Cardiac muscle cell (in vitro differentiated cells and primary cell): ENCODE data around the gene DLG2. TPM values are rescaled to one million over a fixed set of nuclear protein-coding genes. Genes with fewer than 3 reads are reported as not detected.

ENCODE experiments used
- DNase-seq, 2 donors: peaks; one replicate each; pipeline versions ENCODE4 v3.0.0 to v3.0.0-alpha.2; 2010 to 2017; ENCODE audit warnings: low read depth in 1 of 2, low spot score in 1 of 2
- H3K27ac ChIP-seq: fragments of 200-600 bp; sonication (generic); 2 replicates; pipeline ENCODE4 v1.5.1; 2016
- H3K27me3 ChIP-seq: fragments of 200-600 bp; sonication (generic); 2 replicates; pipeline ENCODE4 v1.6.0; 2016; ENCODE audit warnings: control low read depth
- H3K36me3 ChIP-seq: fragments of 200-600 bp; sonication (generic); 2 replicates; pipeline ENCODE4 v1.5.1; 2016; ENCODE audit warnings: control low read depth
- H3K4me1 ChIP-seq: fragments of 200-600 bp; sonication (generic); 2 replicates; pipeline ENCODE4 v1.8.1; 2017; ENCODE audit warnings: low read depth, mild to moderate bottlenecking, mixed run types
- H3K4me3 ChIP-seq: fragments of 200-600 bp; sonication (generic); 2 replicates; pipeline ENCODE4 v1.5.1; 2016; ENCODE audit warnings: mild to moderate bottlenecking
- H3K9me3 ChIP-seq: fragments of 200-600 bp; sonication (generic); 2 replicates; pipeline ENCODE4 v1.5.1; 2017; ENCODE audit warnings: low read depth, mild to moderate bottlenecking, control low read depth
- polyA plus RNA-seq: library from polyadenylated mRNA; unstranded; fragments of >200 nt; fragmentation: Nextera tagmentation; extraction: Ambion mirVana; gene quantifications from 2 replicates; pipeline ENCODE4 v1.2.1, GENCODE V29; 2016
- total RNA-seq: library from RNA; depleted of rRNA; stranded (reverse); fragments of >200 nt; gene quantifications from 2 replicates; pipeline ENCODE4 v1.2.3, GENCODE V29; 2016
- TF ChIP-seq, protein P1 (sequence below): IDR thresholded peaks from 2 replicates; pipeline ENCODE4 v1.5.1; 2012; ENCODE audit warnings: low read depth, mild to moderate bottlenecking, low read length

DLG2 gene
- total and polyA plus RNA-seq, 2 experiments from 2014 or later, result 3.5 to 15.9 TPM

DNA sequence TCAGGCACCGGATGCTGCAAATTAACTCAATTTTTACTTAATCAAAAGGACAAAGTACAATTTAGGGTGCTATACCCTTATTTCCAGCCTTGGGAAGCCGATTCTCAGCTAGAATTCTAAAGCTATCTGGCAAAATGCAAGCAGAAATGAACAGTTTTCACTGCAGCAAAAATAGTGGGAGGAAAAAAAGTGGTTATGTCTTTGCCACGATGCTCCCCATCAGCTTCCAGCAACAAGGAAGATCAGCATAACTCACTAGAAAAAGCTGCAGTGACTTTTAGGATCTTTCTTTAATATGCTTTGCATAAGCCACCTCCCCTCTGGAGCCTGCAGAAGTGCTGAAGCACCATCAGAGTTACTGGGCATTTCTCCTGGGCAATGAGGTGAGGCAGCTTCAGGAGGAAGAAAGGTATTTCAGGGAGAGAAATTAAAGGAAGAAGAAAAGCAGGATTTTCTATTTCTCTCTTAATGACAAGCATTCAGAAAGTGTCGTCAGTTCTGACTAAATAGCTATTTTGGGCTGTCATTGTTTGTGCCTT, 702.9 kb downstream of the DLG2 start:
- H3K9me3 ChIP-seq, result no peaks in the 10 kb centered on the region
- H3K27ac ChIP-seq, result no peak overlapping the region
- H3K4me3 ChIP-seq, result no peak overlapping the region
- TF ChIP-seq, protein P1, sequence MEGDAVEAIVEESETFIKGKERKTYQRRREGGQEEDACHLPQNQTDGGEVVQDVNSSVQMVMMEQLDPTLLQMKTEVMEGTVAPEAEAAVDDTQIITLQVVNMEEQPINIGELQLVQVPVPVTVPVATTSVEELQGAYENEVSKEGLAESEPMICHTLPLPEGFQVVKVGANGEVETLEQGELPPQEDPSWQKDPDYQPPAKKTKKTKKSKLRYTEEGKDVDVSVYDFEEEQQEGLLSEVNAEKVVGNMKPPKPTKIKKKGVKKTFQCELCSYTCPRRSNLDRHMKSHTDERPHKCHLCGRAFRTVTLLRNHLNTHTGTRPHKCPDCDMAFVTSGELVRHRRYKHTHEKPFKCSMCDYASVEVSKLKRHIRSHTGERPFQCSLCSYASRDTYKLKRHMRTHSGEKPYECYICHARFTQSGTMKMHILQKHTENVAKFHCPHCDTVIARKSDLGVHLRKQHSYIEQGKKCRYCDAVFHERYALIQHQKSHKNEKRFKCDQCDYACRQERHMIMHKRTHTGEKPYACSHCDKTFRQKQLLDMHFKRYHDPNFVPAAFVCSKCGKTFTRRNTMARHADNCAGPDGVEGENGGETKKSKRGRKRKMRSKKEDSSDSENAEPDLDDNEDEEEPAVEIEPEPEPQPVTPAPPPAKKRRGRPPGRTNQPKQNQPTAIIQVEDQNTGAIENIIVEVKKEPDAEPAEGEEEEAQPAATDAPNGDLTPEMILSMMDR, result no peak
- H3K4me1 ChIP-seq, result peaks cover 33% of the 10 kb centered on the region
- no peaks in the 10 kb centered on the region for H3K27me3 ChIP-seq
- peak in 1 of 2 donors; percentile 35 for DNase-seq
- H3K36me3 ChIP-seq, result no peaks in the 10 kb centered on the region

DNA sequence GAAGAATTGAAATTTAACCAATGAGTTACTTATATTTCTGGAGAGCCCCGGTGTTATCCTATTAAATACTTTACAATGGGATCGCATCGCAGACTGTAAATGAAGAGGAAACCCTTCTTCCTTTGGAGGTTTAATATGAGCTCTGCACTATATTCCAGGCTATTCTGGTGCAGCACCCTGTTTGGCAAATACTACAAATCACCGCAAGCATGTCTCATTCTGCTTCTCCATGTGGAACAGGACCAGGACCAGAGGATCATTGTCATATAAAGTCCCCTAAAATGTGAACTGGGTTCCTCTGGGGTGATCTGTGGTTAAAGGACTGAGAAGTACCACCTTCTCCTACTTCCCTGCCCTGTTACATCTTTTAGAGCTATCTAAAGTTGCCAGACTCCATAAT, 703.7 kb downstream of the DLG2 start:
- TF ChIP-seq, protein P1, result no peak
- no peak overlapping the region for H3K4me3 ChIP-seq
- DNase-seq, result no peak
- no peaks in the 10 kb centered on the region for H3K27me3 ChIP-seq
- H3K36me3 ChIP-seq, result no peaks in the 10 kb centered on the region
- no peaks in the 10 kb centered on the region for H3K9me3 ChIP-seq
- H3K4me1 ChIP-seq, result peaks cover 33% of the 10 kb centered on the region
- peak overlapping the region; percentile 40 for H3K27ac ChIP-seq

GRCh38 chr11:84922836-84923235, 704.3 kb downstream of the DLG2 start:
- peak in 1 of 2 donors; percentile 25 for DNase-seq
- H3K27me3 ChIP-seq, result no peaks in the 10 kb centered on the region
- H3K4me1 ChIP-seq, result peaks cover 33% of the 10 kb centered on the region
- H3K36me3 ChIP-seq, result no peaks in the 10 kb centered on the region
- H3K4me3 ChIP-seq, result peak overlapping the region; percentile 17
- H3K9me3 ChIP-seq, result no peaks in the 10 kb centered on the region
- TF ChIP-seq, protein P1, result no peak
- peak overlapping the region; percentile 11 for H3K27ac ChIP-seq

DNA sequence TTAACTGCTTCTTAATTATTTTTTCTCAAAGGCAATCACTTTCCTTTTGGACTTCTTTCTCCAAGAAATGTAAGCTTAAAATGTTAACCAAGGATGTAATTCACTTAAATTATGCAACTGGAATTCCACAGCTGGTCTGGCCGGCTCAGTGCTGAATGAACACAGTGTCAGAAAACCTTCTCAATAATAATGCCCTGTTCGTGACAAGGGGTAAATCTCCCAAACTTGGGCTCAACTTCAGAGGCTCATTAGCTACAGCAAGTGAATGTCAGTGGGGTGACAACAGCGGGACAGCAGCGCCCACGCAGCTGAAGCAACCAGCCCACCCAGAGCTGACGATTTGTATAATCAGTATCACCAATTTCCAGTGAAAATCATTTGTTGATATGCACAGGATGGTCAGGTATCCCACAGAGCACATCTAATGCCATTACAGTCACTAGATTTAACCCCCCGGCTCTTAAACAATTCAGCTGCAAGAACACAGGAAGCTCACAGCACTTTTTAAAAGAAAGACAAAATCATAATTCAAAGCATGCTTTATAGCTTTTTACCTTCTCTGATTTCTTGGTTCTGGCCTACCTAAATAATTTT, 704.8 kb downstream of the DLG2 start:
- peaks cover 33% of the 10 kb centered on the region for H3K4me1 ChIP-seq
- TF ChIP-seq, protein P1, result no peak
- peak overlapping the region; percentile 11 for H3K27ac ChIP-seq
- H3K9me3 ChIP-seq, result no peaks in the 10 kb centered on the region
- H3K27me3 ChIP-seq, result no peaks in the 10 kb centered on the region
- peak in 1 of 2 donors; percentile 9 for DNase-seq
- H3K36me3 ChIP-seq, result no peaks in the 10 kb centered on the region
- H3K4me3 ChIP-seq, result peak overlapping the region; percentile 17

DNA sequence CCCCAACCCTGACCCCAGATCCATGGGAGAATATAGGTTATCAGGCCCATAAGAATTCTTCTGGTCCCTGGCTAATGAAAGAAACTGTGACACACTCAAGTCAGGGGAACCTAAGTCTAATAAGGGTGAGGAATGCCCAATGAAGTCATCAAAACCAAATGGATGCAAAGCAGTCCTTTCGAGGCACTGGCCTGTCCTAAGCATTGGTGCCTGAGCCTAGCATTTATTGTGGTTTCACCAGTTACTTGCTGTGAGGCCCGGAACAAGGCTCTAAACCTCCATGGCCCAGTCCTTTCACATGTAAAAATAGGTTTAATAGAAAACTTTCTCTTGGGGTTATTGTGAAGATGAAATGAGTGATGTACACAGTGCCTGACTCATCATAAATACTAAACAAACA, 712.6 kb downstream of the DLG2 start:
- no peaks in the 10 kb centered on the region for H3K36me3 ChIP-seq
- TF ChIP-seq, protein P1, result no peak
- H3K9me3 ChIP-seq, result no peaks in the 10 kb centered on the region
- no peak overlapping the region for H3K4me3 ChIP-seq
- no peak overlapping the region for H3K27ac ChIP-seq
- no peak for DNase-seq
- H3K27me3 ChIP-seq, result no peaks in the 10 kb centered on the region
- no peaks in the 10 kb centered on the region for H3K4me1 ChIP-seq
